ENCODE data around the gene PROCR.

GRCh38 chr20:35179292-35180212, 7.7 kb downstream of the PROCR start:
- TF ChIP-seq CTCF (IDR thresholded peaks at IDR 0.05): no peak
- no peak for TF ChIP-seq POLR2AphosphoS5 (IDR thresholded peaks at IDR 0.05)
- no peak for TF ChIP-seq POLR2A (IDR thresholded peaks at IDR 0.05)
- TF ChIP-seq EP300 (IDR thresholded peaks at IDR 0.05): no peak
